BLaER1 treated with 17β-estradiol and CSF1 and Interleukin-3, amounts not matched to agents 10 nM and 100 nM (cell line): Measurements from ENCODE around the gene PHKG2.

Experiments
- H3K27ac ChIP-seq, 11 experiments: shearing (Covaris generic); formaldehyde crosslinking; 2 replicates each; pipeline ENCODE4 v1.8.1; 2022
- H3K27me3 ChIP-seq, 11 experiments: shearing (Covaris generic); formaldehyde crosslinking; 2 replicates each; pipeline ENCODE4 v1.8.1; 2022
- H3K36me3 ChIP-seq, 11 experiments: shearing (Covaris generic); formaldehyde crosslinking; 2 replicates each; pipeline ENCODE4 v1.8.1; 2022
- H3K4me1 ChIP-seq, 10 experiments: shearing (Covaris generic); formaldehyde crosslinking; 2 replicates each; pipeline ENCODE4 v1.8.1; 2022
- H3K4me2 ChIP-seq, 11 experiments: shearing (Covaris generic); formaldehyde crosslinking; 2 replicates each; pipeline ENCODE4 v1.8.1; 2022
- H3K4me3 ChIP-seq, 10 experiments: shearing (Covaris generic); formaldehyde crosslinking; 2 replicates each; pipeline ENCODE4 v1.8.1; 2022
- H3K9ac ChIP-seq, 11 experiments: shearing (Covaris generic); formaldehyde crosslinking; 2 replicates each; pipeline ENCODE4 v1.8.1; 2022
- H3K9me3 ChIP-seq, 11 experiments: shearing (Covaris generic); formaldehyde crosslinking; replicated peaks in 1 of 11; 2 replicates each; pipeline ENCODE4 v1.8.1; 2022
- H4K20me1 ChIP-seq, 11 experiments: shearing (Covaris generic); formaldehyde crosslinking; 2 replicates each; pipeline ENCODE4 v1.8.1; 2022
- Cebpa-rat ChIP-seq, 11 experiments: shearing (Covaris generic); IDR thresholded peaks; 2 replicates each; pipeline ENCODE4 v1.8.1; 2022

PHKG2 gene

GRCh38 chr16:30745082-30745481 lies 3.1 kb upstream of the PHKG2 start:
- Histone ChIP-seq H4K20me1 (peaks cover 0 to 27% (median 14%) of the 10 kb centered on the region in 11 experiments; a peak in 14 of 22 replicates), H3K27me3 (no peaks in the 10 kb centered on the region), H3K4me3 (no peak overlapping the region), H3K27ac (no peak overlapping the region), H3K4me2 (no peak overlapping the region), H3K9me3 (no peaks in the 10 kb centered on the region), H3K36me3 (peaks cover 38 to 71% (median 56%) of the 10 kb centered on the region in 11 experiments), H3K9ac (no peak overlapping the region), H3K4me1 (peaks cover 10 to 43% (median 24%) of the 10 kb centered on the region in 10 experiments)
- TF ChIP-seq Cebpa-rat (IDR thresholded peaks at IDR 0.05) = no peak

DNA sequence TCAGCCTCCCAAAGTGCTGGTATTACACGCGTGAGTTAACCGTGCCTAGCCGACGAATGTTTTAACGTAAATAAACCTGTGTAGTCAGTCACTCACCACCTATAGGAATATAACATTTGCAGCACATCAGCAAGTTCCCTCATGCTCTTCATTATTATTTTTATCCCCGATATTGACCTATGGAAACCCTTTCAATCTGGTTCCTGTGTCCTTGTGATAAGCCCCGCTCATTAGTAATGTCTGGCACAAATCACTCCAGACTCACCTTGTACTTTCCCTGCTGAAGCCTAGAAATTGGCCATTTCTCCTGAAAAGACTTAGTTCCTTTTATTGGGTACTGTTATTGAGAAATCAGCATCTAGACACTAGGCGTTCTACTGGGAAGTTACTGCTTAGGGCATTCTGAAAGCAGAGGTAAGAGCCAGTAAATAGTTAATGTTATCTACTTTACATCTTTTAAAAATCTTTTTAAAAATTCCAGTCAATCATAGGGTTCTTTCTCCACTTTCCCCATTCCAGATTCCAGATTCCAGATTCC lies 1.5 kb upstream of the PHKG2 start:
- no peak overlapping the region for H3K9ac ChIP-seq
- H3K27ac ChIP-seq = no peak overlapping the region
- no peak overlapping the region for H3K4me3 ChIP-seq
- peak overlapping the region in 2 of 11 experiments; percentile 65 to 81; a peak in 2 of 22 replicates for H3K4me2 ChIP-seq
- no peak for TF ChIP-seq Cebpa-rat (IDR thresholded peaks at IDR 0.05)
- H3K4me1 ChIP-seq = peaks cover 11 to 27% (median 18%) of the 10 kb centered on the region in 10 experiments
- H3K36me3 ChIP-seq = peaks cover 43 to 71% (median 54%) of the 10 kb centered on the region in 11 experiments
- peaks cover 0 to 25% (median 6%) of the 10 kb centered on the region in 11 experiments; a peak in 9 of 22 replicates for H4K20me1 ChIP-seq
- no peaks in the 10 kb centered on the region for H3K9me3 ChIP-seq
- no peaks in the 10 kb centered on the region for H3K27me3 ChIP-seq

- Histone ChIP-seq H4K20me1 (peaks cover 0 to 23% (median 6%) of the 10 kb centered on the region in 11 experiments; a peak in 8 of 22 replicates), H3K36me3 (peaks cover 42 to 70% (median 53%) of the 10 kb centered on the region in 11 experiments), H3K27me3 (no peaks in the 10 kb centered on the region), H3K4me1 (peaks cover 11 to 26% (median 18%) of the 10 kb centered on the region in 10 experiments), H3K27ac (peak overlapping the region; percentile 66 to 86 (median 79)), H3K9me3 (no peaks in the 10 kb centered on the region), H3K4me2 (peak overlapping the region; percentile 65 to 88 (median 75)), H3K9ac (peak overlapping the region; percentile 57 to 82 (median 77)), H3K4me3 (peak overlapping the region in 9 of 10 experiments; percentile 57 to 83 (median 69); a peak in 15 of 20 replicates)
- no peak for TF ChIP-seq Cebpa-rat (IDR thresholded peaks at IDR 0.05)
Measured at GRCh38 chr16:30747331-30747730, 894 bp upstream of the PHKG2 start.

- no peaks in the 10 kb centered on the region for H3K27me3 ChIP-seq
- H3K4me1 ChIP-seq = peaks cover 11 to 26% (median 18%) of the 10 kb centered on the region in 10 experiments
- H3K9me3 ChIP-seq = no peaks in the 10 kb centered on the region
- peak overlapping the region in 7 of 11 experiments; percentile 62 to 86 (median 77); a peak in 15 of 22 replicates for H3K27ac ChIP-seq
- H3K9ac ChIP-seq = peak overlapping the region; percentile 57 to 82 (median 77)
- no peak for TF ChIP-seq Cebpa-rat (IDR thresholded peaks at IDR 0.05)
- peak overlapping the region; percentile 57 to 87 (median 74) for H3K4me2 ChIP-seq
- H3K36me3 ChIP-seq = peaks cover 41 to 70% (median 53%) of the 10 kb centered on the region in 11 experiments
- peak overlapping the region; percentile 57 to 83 (median 69) for H3K4me3 ChIP-seq
- peaks cover 0 to 27% (median 6%) of the 10 kb centered on the region in 11 experiments; a peak in 9 of 22 replicates for H4K20me1 ChIP-seq
Measured at GRCh38 chr16:30748634-30749445, 615 bp downstream of the PHKG2 start.

DNA sequence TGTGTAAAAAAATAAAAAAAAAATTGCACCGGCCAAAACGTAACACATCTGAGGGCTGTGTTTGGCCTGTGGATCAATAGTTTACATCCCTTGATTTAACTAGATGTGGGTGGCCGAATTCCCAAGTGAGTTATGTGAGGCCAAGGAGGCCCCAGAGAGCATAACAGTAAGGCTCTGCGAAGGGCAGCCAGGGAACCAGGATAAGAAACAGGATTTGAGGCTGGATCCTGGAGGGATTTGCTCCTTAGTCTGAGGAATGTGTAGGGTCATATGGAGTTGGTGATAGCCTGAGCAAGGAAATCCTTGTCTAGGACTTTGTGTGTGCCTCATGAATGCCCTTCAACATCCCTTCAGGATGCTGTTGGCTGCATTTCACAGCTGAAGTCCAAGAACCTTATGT lies 2.0 kb downstream of the PHKG2 start:
- peaks cover 0 to 27% (median 6%) of the 10 kb centered on the region in 11 experiments; a peak in 9 of 22 replicates for H4K20me1 ChIP-seq
- H3K27me3 ChIP-seq = no peaks in the 10 kb centered on the region
- peaks cover 43 to 70% (median 53%) of the 10 kb centered on the region in 11 experiments for H3K36me3 ChIP-seq
- no peak overlapping the region for H3K27ac ChIP-seq
- no peaks in the 10 kb centered on the region for H3K9me3 ChIP-seq
- peaks cover 11 to 26% (median 18%) of the 10 kb centered on the region in 10 experiments for H3K4me1 ChIP-seq
- H3K4me3 ChIP-seq = 0 out of 20 replicates have a peak overlapping the region, but pooled peaks of 1 of the 10 experiments have one; percentile 4
- no peak for TF ChIP-seq Cebpa-rat (IDR thresholded peaks at IDR 0.05)
- H3K4me2 ChIP-seq = peak overlapping the region in 8 of 11 experiments; percentile 60 to 79 (median 72); a peak in 7 of 22 replicates
- H3K9ac ChIP-seq = peak overlapping the region in 1 of 11 experiments; percentile 9; a peak in 1 of 22 replicates

- H3K4me1 ChIP-seq = peaks cover 11 to 26% (median 18%) of the 10 kb centered on the region in 10 experiments
Measured at GRCh38 chr16:30750876-30751465, 2.7 kb downstream of the PHKG2 start.

DNA sequence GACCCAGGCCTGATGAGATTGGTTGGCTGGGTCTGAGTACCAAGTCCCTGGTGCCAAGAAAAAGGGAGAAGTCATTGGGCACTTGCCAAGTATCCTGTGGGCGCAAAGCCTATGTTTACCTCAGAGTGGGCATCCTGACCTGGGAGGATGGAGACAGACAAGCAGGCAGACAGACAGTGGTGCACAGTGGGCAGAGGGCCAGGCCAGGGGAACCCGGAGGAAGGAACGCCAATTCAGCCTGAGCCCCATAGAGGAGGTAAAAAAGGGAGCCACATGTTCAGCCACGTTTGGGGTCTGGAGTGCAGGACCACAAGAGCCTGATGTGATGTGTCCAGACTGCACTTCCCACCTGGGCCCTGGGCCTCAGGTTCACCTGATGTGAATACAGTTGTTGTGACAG lies 5.4 kb downstream of the PHKG2 start:
- Histone ChIP-seq H4K20me1 (peaks cover 0 to 31% (median 6%) of the 10 kb centered on the region in 11 experiments; a peak in 9 of 22 replicates), H3K9ac (no peak overlapping the region), H3K4me2 (no peak overlapping the region), H3K27me3 (no peaks in the 10 kb centered on the region), H3K4me3 (no peak overlapping the region), H3K4me1 (peaks cover 15 to 23% (median 18%) of the 10 kb centered on the region in 10 experiments), H3K27ac (no peak overlapping the region), H3K36me3 (peaks cover 66 to 89% (median 76%) of the 10 kb centered on the region in 11 experiments), H3K9me3 (no peaks in the 10 kb centered on the region)
- no peak for TF ChIP-seq Cebpa-rat (IDR thresholded peaks at IDR 0.05)

More at GRCh38 chr16:30750876-30751465, 2.7 kb downstream of the PHKG2 start:
- TF ChIP-seq Cebpa-rat (IDR thresholded peaks at IDR 0.05) = no peak
- no peak overlapping the region for H3K9ac ChIP-seq
- peaks cover 0 to 27% (median 6%) of the 10 kb centered on the region in 11 experiments; a peak in 9 of 22 replicates for H4K20me1 ChIP-seq
- H3K36me3 ChIP-seq = peaks cover 49 to 70% (median 57%) of the 10 kb centered on the region in 11 experiments
- H3K4me3 ChIP-seq = no peak overlapping the region
- no peak overlapping the region for H3K4me2 ChIP-seq
- no peaks in the 10 kb centered on the region for H3K9me3 ChIP-seq
- H3K27me3 ChIP-seq = no peaks in the 10 kb centered on the region
- no peak overlapping the region for H3K27ac ChIP-seq

DNA sequence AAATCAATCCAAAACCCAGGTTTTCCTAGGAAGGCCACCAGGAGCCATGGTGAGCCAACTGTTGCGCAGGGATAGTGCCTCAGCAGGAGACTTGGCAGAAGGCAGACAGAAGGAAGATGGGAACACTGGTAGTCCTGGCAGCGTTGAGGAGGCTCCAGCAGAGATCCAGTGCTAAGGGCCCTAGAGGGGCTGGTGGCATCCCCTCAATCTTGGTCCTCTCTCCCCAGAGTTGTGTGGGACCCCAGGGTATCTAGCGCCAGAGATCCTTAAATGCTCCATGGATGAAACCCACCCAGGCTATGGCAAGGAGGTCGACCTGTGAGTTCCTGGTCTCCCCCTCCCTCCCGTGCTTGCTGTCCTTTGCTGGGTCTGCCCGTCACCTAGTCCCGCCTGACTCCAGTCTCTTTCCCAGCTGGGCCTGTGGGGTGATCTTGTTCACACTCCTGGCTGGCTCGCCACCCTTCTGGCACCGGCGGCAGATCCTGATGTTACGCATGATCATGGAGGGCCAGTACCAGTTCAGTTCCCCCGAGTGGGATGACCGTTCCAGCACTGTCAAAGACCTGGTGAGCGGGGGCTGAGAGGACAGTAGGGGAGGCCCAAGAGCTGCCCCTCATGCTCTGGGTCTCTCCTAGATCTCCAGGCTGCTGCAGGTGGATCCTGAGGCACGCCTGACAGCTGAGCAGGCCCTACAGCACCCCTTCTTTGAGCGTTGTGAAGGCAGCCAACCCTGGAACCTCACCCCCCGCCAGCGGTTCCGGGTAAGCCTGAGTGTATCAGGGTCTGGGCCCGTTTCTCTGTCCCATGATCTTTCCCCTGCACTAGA lies 7.9 kb downstream of the PHKG2 start:
- peaks cover 61 to 88% (median 73%) of the 10 kb centered on the region in 11 experiments for H3K36me3 ChIP-seq
- H3K27me3 ChIP-seq = no peaks in the 10 kb centered on the region
- H4K20me1 ChIP-seq = peaks cover 0 to 14% (median 0%) of the 10 kb centered on the region in 11 experiments; a peak in 6 of 22 replicates
- H3K4me3 ChIP-seq = no peak overlapping the region
- H3K4me2 ChIP-seq = no peak overlapping the region
- peaks cover 28 to 39% (median 32%) of the 10 kb centered on the region in 10 experiments for H3K4me1 ChIP-seq
- no peak overlapping the region for H3K9ac ChIP-seq
- no peaks in the 10 kb centered on the region for H3K9me3 ChIP-seq
- TF ChIP-seq Cebpa-rat (IDR thresholded peaks at IDR 0.05) = no peak
- no peak overlapping the region for H3K27ac ChIP-seq
